Measurements from ENCODE around the gene PIK3R5.

- TF ChIP-seq, protein P1, sequence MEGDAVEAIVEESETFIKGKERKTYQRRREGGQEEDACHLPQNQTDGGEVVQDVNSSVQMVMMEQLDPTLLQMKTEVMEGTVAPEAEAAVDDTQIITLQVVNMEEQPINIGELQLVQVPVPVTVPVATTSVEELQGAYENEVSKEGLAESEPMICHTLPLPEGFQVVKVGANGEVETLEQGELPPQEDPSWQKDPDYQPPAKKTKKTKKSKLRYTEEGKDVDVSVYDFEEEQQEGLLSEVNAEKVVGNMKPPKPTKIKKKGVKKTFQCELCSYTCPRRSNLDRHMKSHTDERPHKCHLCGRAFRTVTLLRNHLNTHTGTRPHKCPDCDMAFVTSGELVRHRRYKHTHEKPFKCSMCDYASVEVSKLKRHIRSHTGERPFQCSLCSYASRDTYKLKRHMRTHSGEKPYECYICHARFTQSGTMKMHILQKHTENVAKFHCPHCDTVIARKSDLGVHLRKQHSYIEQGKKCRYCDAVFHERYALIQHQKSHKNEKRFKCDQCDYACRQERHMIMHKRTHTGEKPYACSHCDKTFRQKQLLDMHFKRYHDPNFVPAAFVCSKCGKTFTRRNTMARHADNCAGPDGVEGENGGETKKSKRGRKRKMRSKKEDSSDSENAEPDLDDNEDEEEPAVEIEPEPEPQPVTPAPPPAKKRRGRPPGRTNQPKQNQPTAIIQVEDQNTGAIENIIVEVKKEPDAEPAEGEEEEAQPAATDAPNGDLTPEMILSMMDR (conservative IDR thresholded peaks at IDR 0.05; ENCODE audit: low read length) = no peak
- TF ChIP-seq EZH2phosphoT487 (IDR thresholded peaks at IDR 0.05; ENCODE audit: borderline replicate concordance, low read depth, low read length) = no peak
These were observed 30.3 kb downstream of the PIK3R5 start for GRCh38 chr17:8935191-8935590.

Measured in OCI-LY7 (cell line).